ENCODE results near the gene SYTL3.

SYTL3 gene

GRCh38 chr6:158793432-158793831 lies 143.6 kb downstream of the SYTL3 start:
- peak; percentile 43 for DNase-seq (ENCODE audit: low spot score)

DNA sequence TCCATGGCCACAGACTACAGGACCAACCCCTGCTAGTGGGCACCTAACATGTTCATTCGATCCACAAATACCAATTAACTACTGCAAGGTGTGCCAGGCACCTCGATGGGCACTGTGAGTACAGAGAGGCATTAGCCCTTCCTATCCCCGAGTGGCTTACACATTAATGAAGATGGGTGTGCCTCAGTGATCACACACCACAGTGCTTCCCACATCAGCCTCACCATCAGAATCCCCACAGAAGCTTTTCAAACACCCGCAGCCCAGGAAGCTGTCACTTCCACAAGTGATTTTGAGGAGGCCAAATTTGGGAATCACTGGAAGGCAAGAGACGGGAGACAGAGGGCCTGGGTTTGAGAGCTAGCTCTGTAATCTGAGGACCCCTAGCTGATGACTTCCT lies 145.7 kb downstream of the SYTL3 start:
- no peak for DNase-seq (ENCODE audit: low spot score)

GRCh38 chr6:158796353-158796752 lies 146.5 kb downstream of the SYTL3 start:
- DNase-seq (ENCODE audit: low spot score) = no peak

GRCh38 chr6:158797331-158798310 lies 147.8 kb downstream of the SYTL3 start:
- DNase-seq (ENCODE audit: low spot score) = no peak

DNA sequence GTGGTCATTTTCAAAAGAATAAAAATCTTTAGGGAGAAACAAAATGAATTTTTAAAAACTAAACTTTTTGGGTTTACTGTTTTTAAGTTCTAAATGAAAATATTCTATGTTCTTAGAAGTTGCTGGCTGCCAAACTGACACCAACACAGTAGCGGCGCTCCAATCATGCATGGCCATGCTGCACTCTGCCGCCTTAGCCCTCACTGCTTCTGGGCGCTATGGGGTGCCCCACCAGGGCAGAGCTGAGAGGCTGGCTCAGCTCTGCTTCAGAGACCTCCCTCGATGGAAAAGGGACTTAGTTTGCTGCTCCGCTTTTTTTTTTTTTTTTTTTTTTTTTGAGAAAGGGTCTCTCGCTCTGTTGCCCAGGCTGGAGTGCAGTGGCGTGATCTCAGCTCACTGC lies 148.5 kb downstream of the SYTL3 start:
- DNase-seq (ENCODE audit: low spot score) = no peak

- DNase-seq (ENCODE audit: low spot score) = no peak
Observed at GRCh38 chr6:158799051-158799792, 149.4 kb downstream of the SYTL3 start.

DNA sequence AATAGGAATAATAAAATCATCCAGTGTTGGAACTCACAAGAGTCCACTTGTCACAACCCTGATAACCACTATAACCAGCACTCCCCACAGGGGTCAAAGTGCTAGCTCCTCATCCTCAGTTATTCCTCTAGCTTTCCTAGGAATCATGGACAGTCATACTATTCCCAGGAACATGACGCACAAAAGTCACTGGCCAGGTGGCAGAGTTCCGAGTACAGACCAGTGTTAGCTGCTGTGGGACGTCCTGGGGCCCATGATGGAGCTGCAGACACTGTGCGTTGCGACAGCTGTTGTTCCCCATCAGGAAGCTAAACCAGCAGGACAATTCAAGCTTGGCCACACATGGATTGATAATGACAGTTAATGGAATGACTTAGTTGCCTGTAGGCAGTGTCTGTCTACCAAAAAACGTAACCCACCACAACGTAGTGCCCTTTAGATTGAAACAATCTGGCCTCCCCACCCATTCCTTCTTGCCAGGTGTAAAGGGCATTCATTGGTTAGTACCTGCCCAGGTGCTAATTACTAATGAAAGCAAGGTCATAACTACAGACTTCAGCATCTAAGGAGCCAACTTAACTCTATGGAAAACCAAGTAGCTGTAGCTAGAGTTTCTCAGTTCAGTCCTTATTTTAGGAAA lies 151.9 kb downstream of the SYTL3 start:
- DNase-seq (ENCODE audit: low spot score) = no peak

- DNase-seq (ENCODE audit: low spot score) = peak; percentile 61
Observed at GRCh38 chr6:158803733-158804143, 153.9 kb downstream of the SYTL3 start.

GRCh38 chr6:158804207-158804606 lies 154.4 kb downstream of the SYTL3 start:
- DNase-seq (ENCODE audit: low spot score) = no peak

GRCh38 chr6:158805698-158806377 lies 156.0 kb downstream of the SYTL3 start:
- no peak for DNase-seq (ENCODE audit: low spot score)

GRCh38 chr6:158807515-158808441 lies 157.9 kb downstream of the SYTL3 start:
- no peak for DNase-seq (ENCODE audit: low spot score)

DNA sequence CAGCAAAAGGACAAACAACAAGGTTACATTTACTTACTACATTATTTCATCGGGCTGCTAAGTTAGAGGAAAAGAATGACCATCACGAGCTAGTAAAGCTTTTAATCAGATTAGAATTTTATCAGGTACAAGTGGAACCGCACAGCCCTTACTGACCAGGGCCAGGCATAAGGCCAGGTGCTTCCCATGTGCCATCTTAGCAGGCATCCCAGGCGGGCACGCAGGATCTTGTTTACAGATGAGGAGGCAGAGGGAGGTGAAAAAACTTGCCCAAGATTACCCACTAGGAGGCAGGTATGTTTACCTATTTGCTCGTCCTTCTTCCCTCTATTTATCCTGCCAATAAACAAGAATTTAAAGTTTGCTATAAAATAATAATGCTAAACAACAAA lies 158.6 kb downstream of the SYTL3 start:
- no peak for DNase-seq (ENCODE audit: low spot score)

GRCh38 chr6:158808941-158809678 lies 159.3 kb downstream of the SYTL3 start:
- no peak for DNase-seq (ENCODE audit: low spot score)

GRCh38 chr6:158810155-158811095 lies 160.6 kb downstream of the SYTL3 start:
- DNase-seq (ENCODE audit: low spot score) = no peak

DNA sequence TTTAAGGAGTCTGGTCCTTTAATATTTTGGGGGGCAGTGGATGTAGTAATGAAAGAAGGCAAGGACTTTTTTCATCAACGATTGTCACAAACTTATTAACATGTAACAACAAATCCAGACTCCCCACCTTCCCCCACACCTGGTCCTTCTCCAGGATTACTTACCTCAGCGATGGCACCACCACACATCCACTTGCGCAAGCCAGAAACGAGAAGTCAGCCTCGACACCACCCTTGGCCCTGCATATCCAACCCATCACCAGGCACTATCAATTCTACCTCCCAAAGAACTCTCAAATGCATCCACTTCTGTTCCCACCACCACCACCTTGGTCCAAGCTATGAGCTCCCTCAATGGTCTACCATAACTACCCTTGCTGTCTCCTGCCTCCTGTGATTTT lies 162.8 kb downstream of the SYTL3 start:
- DNase-seq (ENCODE audit: low spot score) = no peak

- DNase-seq (ENCODE audit: low spot score) = peak; percentile 39
Observed at GRCh38 chr6:158813032-158813431, 163.2 kb downstream of the SYTL3 start.

Data from activated CD4-positive, alpha-beta T cell treated with anti-CD3 and anti-CD28 coated beads, Interleukin-2, Interleukin-4, amounts not matched to agents 100 ng/mL and 50 ng/mL, durations not matched to agents 16 hours and 8 hours (primary cell).